SK-N-MC (cell line): Measurements from ENCODE around the gene TRIM63.

ENCODE experiments used
- EZH2 ChIP-seq: fragments of 200-600 bp; sonication (generic); IDR thresholded peaks from one replicate; pipeline ENCODE4 v1.6.1; 2017; ENCODE audit warnings: antibody characterized with exemption
- FOXP2 ChIP-seq: optimal IDR thresholded peaks from 2 replicates; pipeline ENCODE3; 2011; ENCODE audit warnings: mild to moderate bottlenecking, moderate library complexity; ENCODE audit not compliant: insufficient read depth; ENCODE audit errors: extremely low read length, control extremely low read depth
- POLR2AphosphoS5 ChIP-seq: IDR thresholded peaks from 2 replicates; pipeline ENCODE4 v1.6.1; 2012; ENCODE audit warnings: mild to moderate bottlenecking, low read depth, low read length, borderline replicate concordance

GRCh38 chr1:26029054-26029863 is 38.2 kb downstream of the TRIM63 start:
- TF ChIP-seq POLR2AphosphoS5 = no peak
- TF ChIP-seq FOXP2 = no peak
- TF ChIP-seq EZH2 = no peak
